Measurements from ENCODE around the gene PRKAA1. TPM values are rescaled to one million over a fixed set of nuclear protein-coding genes. Genes with fewer than 3 reads are reported as not detected.

The PRKAA1 gene
- polyA plus RNA-seq, 3 donors: 23.4 to 32.8 (median 29.6) TPM

DNA sequence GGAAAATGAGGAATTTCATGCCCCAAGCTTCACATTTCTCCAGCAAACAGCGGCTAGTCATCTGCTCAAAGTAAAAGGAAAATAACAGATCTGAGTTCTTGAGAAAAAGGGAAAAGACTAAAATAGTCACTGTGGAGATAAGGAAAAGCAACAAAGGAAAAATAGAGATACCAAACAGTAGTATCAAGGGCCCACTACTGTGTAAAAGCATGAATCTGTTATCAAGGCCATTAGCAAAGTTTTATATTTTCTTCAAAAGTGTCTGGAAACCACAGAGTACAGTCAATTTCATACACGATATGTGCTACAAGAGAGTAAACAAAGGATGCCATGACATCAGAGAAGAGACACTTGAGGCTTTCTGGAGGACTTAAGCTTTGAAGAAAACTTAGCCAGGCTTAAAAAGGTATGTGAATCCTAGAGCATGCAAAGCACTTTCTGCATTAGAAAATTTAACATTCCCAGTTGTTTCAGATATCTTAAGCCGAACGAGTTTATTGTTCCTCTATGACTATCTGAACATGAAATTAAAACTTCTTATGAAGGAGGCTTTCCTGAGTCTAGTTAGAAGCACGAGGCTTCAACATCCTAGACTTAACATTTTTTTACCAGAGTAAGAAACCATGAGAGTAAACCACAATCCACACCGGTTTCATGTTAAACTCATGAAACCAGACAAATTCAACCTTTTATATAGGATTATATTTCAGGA lies 43.6 kb downstream of the PRKAA1 start:
- no CpG with 5 or more reads among the region's 6 CpGs for WGBS (ENCODE audit: insufficient coverage)
- peaks cover 51% of the 10 kb centered on the region for H3K79me2 ChIP-seq (ENCODE audit: insufficient read depth, low read length)

GRCh38 chr5:40746703-40747102 lies 51.5 kb downstream of the PRKAA1 start:
- intact Hi-C loops (cut with micrococcal nuclease): no loop called here
- Histone ChIP-seq H3K4me1 (ENCODE audit: control insufficient read depth in 1 of 2, insufficient read depth in 2 of 2, low read length in 2 of 2) (no peaks in the 10 kb centered on the region), H3K27me3 (ENCODE audit: control insufficient read depth in 2 of 2, insufficient read depth in 2 of 2, low read length in 2 of 2) (no peaks in the 10 kb centered on the region), H3K4me2 (replicated peaks; ENCODE audit: extremely low read depth, low read length, poor library complexity, severe bottlenecking) (no peak overlapping the region), H3K9ac (ENCODE audit: insufficient read depth, low read length, poor library complexity, severe bottlenecking) (no peak overlapping the region), H3K36me3 (replicated peaks in 1 of 2; ENCODE audit: control insufficient read depth in 1 of 2, insufficient read depth in 2 of 2, low read length in 2 of 2) (peaks cover 6 to 32% of the 10 kb centered on the region in 2 donors), H3K9me3 (replicated peaks in 1 of 2; ENCODE audit: control insufficient read depth in 1 of 2, insufficient read depth in 1 of 2, low read length in 2 of 2) (no peaks in the 10 kb centered on the region), H3K79me2 (ENCODE audit: insufficient read depth, low read length) (peaks cover 25% of the 10 kb centered on the region), H3K27ac (ENCODE audit: low read depth in 1 of 2, low read length in 2 of 2) (no peak overlapping the region), H4K20me1 (ENCODE audit: insufficient read depth, low read length) (peaks cover 35% of the 10 kb centered on the region), H3K4me3 (replicated peaks in 1 of 3; ENCODE audit: low read depth in 2 of 3, low read length in 3 of 3) (no peak overlapping the region), H2AFZ (ENCODE audit: insufficient read depth, low read depth, low read length, poor library complexity, severe bottlenecking) (no peak overlapping the region)
- TF ChIP-seq, protein P1, sequence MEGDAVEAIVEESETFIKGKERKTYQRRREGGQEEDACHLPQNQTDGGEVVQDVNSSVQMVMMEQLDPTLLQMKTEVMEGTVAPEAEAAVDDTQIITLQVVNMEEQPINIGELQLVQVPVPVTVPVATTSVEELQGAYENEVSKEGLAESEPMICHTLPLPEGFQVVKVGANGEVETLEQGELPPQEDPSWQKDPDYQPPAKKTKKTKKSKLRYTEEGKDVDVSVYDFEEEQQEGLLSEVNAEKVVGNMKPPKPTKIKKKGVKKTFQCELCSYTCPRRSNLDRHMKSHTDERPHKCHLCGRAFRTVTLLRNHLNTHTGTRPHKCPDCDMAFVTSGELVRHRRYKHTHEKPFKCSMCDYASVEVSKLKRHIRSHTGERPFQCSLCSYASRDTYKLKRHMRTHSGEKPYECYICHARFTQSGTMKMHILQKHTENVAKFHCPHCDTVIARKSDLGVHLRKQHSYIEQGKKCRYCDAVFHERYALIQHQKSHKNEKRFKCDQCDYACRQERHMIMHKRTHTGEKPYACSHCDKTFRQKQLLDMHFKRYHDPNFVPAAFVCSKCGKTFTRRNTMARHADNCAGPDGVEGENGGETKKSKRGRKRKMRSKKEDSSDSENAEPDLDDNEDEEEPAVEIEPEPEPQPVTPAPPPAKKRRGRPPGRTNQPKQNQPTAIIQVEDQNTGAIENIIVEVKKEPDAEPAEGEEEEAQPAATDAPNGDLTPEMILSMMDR (IDR thresholded peaks at IDR 0.05): no peak
- Mint-ChIP-seq H3K27me3 (ENCODE audit: low read depth in 3 of 3) (peaks cover 0 to 1% (median 0%) of the 10 kb centered on the region in 3 donors), H3K4me1 (peaks cover 5% of the 10 kb centered on the region), H3K4me3 (no peak overlapping the region), H3K9me3 (peaks cover 0 to 1% (median 0%) of the 10 kb centered on the region in 7 donors), H3K36me3 (peaks cover 34 to 35% of the 10 kb centered on the region in 2 donors), H3K27ac (peak overlapping the region in 1 of 7 donors; percentile 63)
- no peak for DNase-seq
- 63% methylated on average over 4 of the region's 4 CpGs for whole genome bisulfite sequencing (ENCODE audit: insufficient coverage)

More for the DNA sequence above, 43.6 kb downstream of the PRKAA1 start:
- Histone ChIP-seq H3K4me3 (replicated peaks in 1 of 3; ENCODE audit: low read depth in 2 of 3, low read length in 3 of 3) (peak overlapping the region; percentile 82 to 94 (median 92)), H3K4me2 (replicated peaks; ENCODE audit: extremely low read depth, low read length, poor library complexity, severe bottlenecking) (peak overlapping the region; percentile 86), H3K9ac (ENCODE audit: insufficient read depth, low read length, poor library complexity, severe bottlenecking) (peak overlapping the region; percentile 67), H3K4me1 (ENCODE audit: control insufficient read depth in 1 of 2, insufficient read depth in 2 of 2, low read length in 2 of 2) (peaks cover 12 to 16% of the 10 kb centered on the region in 2 donors), H3K36me3 (replicated peaks in 1 of 2; ENCODE audit: control insufficient read depth in 1 of 2, insufficient read depth in 2 of 2, low read length in 2 of 2) (peaks cover 0 to 12% of the 10 kb centered on the region in 2 donors), H3K27ac (ENCODE audit: low read depth in 1 of 2, low read length in 2 of 2) (no peak overlapping the region), H2AFZ (ENCODE audit: insufficient read depth, low read depth, low read length, poor library complexity, severe bottlenecking) (peak overlapping the region; percentile 93), H3K27me3 (ENCODE audit: control insufficient read depth in 2 of 2, insufficient read depth in 2 of 2, low read length in 2 of 2) (no peaks in the 10 kb centered on the region), H4K20me1 (ENCODE audit: insufficient read depth, low read length) (peaks cover 15% of the 10 kb centered on the region), H3K9me3 (replicated peaks in 1 of 2; ENCODE audit: control insufficient read depth in 1 of 2, insufficient read depth in 1 of 2, low read length in 2 of 2) (no peaks in the 10 kb centered on the region)
- H3K4me3 Mint-ChIP-seq: no peak overlapping the region
- peaks cover 0 to 1% (median 0%) of the 10 kb centered on the region in 3 donors for H3K27me3 Mint-ChIP-seq (ENCODE audit: low read depth in 3 of 3)
- peaks cover 0 to 2% (median 0%) of the 10 kb centered on the region in 7 donors for H3K9me3 Mint-ChIP-seq
- peaks cover 27 to 32% of the 10 kb centered on the region in 2 donors for H3K36me3 Mint-ChIP-seq
- intact Hi-C loops (cut with micrococcal nuclease): loop anchor here (10.0 kb wide), 2 partner anchors 70 to 80 kb away; partner anchors contain the start of gene RPL37 (in 1 of the 2)
- no peak overlapping the region for H3K27ac Mint-ChIP-seq
- TF ChIP-seq, protein P1 (IDR thresholded peaks at IDR 0.05): no peak
- no peak for DNase-seq
- H3K4me1 Mint-ChIP-seq: no peaks in the 10 kb centered on the region

Measured in CD14-positive monocyte (primary cell).